Ramos (cell line): ENCODE measurements around the gene EIF2B4.
"Not testable (repeated sequence)": the region's sequence is repeated elsewhere in the genome, so short reads cannot be mapped to it uniquely, and the experiment has no call there.

Experiments used
- in situ Hi-C: fragments of 300-500 bp; cut with MboI; formaldehyde crosslinking; loops from one replicate; pipeline ENCODE4 v1.14.3; 2022; ENCODE audit warnings: low sequenced_read_pairs; ENCODE audit not compliant: unreplicated experiment

EIF2B4 gene

DNA sequence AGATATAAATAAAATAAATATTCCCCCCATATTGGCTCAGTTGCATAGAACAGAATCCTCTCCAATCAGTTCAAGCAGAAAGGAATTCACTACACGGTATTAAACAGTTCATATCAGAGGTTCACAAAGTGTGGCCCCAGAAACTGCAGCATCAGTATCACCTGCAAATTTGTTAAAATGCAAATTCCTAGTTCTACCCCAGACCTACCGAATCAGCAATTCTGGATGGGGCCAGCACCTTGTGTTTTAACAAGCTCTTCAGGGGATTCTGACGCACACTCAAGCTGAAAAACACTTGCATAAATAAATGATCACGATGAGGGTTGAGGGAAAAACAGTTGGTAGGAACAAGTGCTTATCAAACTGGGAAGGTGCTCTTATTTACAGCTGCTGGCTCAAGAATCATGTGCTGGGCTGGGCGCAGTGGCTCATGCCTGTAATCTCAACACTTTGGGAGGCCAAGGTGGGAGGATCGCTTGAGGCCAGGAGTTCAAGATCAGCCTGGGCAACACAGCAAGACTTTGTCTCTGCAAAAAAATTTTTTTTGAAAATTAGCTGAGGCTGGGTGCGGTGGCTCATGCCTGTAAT is 19.9 kb downstream of the EIF2B4 start:
- in situ Hi-C loops = no loop called here

- in situ Hi-C loops = no loop called here
Measured at GRCh38 chr2:27347641-27348040, 22.5 kb downstream of the EIF2B4 start.

DNA sequence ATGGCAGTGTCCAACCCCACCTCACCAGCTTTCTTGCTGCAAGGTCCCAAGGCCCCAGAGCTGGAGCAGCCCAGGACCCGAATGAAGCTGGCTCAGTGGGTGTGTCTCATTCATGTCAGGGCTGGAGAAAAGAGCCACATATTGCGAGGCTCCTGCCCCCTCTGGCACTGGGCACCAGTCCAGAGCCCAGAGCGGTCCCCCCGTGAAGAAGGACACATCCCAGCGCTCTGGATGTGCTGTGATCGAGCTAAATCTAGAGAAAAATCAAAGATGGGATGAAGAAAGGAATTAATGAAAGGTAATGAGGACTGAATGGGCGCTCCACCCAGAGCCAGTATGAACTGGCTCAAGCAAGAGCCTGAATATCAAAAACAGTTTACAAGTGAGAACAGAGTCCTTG is 34.0 kb downstream of the EIF2B4 start:
- in situ Hi-C loops = no loop called here

DNA sequence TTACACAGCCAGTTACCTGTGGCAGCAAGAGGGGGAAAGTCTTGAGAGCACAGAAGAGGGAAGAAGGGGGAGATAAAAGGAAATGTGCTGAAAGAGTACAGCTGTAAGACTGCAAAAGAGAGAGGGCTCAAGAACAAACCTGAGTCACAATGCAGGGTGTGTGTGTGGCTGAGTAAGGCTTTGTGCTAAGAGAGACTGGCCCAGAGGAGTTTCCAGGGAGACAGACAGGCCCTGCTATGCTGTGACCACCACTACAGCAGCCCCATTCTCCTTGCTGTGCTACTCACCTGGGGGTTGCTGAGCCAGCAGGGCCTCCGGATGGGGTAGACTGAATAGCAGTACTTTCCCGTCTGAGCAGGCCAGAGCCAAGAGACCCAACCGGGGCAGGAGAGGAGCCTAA is 34.8 kb downstream of the EIF2B4 start:
- in situ Hi-C loops = no loop called here

GRCh38 chr2:27324720-27325119 is 45.4 kb downstream of the EIF2B4 start:
- in situ Hi-C loops = no loop called here

DNA sequence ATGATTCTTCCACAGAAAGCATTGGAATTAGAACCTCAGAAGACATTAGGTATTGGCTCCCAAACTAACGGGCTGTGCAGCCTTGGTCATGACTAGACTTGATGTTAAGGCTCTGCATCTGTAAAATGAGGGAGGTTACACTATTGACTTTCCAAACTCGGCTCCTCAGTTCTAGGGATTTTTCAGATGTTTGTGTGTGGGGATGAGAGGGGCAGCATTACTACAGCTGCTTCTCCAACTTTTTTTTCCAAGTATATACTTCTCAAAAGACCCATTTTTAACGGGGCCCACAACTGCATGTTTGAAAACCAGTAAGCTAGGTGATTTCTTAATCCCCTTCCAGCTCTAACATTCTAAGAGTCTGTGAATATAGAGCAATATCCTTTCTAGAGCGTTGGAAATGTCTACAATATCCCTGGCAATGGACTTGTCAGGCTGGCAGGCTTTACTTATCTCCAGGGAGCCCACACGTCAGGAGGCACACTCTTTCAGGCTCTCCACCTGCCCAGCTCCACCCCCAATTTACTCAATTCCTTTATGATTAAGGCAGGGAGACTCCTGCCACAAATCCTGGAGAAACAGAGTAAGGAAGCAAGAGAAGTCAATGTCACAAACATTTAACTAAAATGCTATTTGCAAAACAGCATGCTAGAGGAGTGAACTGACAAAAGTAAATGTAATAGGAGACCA is 46.4 kb downstream of the EIF2B4 start:
- in situ Hi-C loops = no loop called here

DNA sequence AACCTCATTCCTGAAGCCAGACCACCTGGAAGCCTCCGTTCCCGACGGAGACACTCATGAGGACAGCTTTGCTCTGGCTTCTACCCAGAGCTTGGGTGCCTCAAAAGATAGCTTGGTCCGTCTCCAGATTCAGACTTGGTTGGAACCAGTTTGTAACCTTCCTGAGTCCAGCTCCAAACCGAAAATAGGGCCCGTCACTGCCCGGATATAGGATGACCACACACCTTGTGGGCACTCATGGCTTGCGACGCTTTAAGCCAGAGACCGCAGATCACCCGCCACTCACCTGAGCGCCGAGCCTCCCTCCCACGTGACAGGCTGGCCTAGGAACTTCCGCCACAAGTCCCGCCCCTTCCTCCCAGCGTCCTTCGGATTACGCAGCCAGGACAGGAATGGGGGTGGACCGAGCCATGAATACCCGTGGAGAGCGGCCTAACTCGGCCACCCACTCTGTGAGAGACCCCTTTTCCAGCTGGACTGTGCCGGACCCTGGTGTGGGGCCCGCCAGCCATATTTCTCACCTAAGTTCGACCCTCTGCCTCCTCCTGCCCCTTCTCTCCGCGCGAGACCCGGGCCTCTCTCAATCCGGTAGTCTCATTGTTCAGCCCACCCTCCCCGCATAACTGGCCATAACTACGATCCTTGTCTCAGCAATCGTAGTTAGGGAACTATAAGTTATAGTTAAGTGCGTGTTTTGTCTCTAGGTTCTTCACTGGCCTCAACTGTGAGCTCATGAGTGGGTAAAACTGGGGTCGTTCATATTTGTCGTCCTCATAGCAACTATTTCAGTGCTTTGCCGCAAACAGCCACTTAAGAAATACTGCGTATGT is 47.2 kb downstream of the EIF2B4 start, which contains the start of gene MPV17:
TSS of gene MPV17 (minus strand) at position 332 of the 830 bp plus-strand sequence. CDS start 580 bp downstream, outside the sequence.
- in situ Hi-C loops = no loop called here

DNA sequence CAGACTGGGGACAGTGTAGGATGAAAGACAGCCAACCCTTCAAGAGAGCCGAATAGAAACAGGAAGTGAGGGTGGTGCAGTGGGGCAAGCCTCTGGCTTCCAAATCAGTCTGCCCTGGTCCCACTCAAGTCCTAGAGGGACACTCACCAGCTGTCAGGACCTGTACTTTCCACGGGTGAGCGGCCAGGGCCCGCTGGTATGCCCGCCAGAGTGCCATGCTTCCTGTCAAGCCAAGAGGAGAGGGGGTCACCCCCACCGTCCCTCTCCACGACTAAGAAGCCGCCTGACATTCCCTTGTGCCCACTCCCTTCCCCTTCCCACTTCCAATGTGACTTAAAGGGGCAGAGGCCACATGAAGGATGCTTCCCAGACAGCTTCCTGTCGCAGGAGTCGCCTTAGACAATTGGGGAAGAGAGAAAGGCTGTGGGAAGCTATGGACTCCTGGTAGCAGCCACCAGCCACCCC is 47.8 kb downstream of the EIF2B4 start:
- in situ Hi-C loops = no loop called here

DNA sequence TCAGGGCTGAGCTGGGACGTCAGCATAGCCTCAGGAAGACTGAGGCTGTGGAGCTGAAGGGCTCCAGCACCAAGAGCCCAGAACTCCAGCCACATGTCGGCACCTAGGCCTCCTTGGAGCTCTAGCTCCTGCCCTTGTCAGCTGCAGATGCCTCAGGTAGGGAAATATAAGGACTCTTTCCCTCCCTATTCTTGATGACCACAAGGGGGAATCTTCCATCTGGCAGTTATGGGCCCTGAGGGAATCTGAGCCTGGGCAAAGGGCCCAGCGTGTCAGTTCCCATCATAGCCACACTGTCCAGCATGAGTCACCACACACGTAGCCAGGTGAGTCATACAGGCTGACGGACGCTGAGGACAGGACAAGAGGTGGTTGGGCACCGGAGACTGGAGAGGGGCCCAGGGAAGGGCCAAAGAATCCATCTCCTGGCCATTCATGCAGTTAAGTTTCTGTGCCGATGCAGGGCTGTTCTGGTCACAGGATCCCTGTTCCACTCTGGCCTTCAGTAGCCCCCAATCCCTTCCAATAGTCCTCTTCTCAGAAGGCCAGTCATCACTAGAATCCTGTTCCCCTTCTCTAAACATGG is 49.1 kb downstream of the EIF2B4 start:
- in situ Hi-C loops = no loop called here

DNA sequence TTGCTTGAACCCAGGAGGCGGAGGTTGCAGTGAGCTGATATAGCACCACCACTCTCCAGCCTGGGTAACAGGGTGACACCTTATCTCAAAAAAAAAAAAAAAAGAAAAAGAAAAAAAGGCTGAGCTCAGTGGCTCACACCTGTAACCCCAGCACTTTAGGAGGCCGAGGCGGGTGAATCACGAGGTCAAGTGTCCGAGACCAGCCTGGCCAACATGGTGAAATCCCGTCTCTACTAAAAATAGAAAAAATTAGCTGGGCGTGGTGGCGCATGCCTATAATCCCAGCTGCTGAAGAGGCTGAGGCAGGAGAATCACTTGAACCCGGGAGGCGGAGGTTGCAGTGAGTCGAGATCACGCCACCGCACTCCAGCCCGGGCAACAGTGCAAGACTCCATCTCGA is 50.3 kb downstream of the EIF2B4 start:
- in situ Hi-C loops = not testable (repeated sequence)

DNA sequence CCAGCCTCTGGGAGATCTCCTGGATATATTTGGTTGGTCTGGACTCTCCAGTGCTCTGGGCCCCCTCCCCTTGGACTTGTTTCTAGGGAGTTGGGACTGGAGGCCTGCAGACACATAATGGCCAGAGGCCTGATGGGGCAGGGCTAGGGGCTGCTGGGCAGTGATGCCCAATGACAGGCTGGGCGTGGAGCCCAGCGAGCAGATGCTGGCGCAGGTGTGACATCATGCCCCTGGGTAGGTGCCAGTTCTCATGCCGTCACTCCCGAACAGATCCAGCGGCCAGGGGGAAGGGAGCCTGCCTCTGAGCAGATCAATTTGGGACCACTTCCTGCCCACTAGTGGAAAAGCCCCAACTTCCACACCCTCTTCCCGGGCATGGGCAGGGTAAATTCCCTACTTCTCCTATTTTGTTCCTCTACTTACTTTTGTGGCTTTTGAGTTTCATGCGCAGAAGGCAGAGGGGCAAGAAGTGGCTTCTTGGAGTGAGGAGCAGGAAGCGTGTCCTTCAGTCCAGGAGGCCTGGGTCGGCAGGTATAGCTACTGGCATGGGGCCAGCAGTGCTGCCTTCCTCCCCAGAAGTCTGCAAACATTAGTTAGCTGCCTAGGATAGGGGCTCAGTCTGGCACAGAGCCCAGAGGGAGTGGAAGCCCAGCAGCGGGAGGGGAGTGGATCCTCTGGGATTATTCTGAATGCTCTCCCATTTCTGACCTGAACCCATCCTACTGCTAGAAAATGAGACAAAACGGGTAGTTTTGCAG is 53.3 kb downstream of the EIF2B4 start:
- in situ Hi-C loops = no loop called here

- in situ Hi-C loops = no loop called here
Measured at GRCh38 chr2:27315122-27315521, 55.0 kb downstream of the EIF2B4 start.

DNA sequence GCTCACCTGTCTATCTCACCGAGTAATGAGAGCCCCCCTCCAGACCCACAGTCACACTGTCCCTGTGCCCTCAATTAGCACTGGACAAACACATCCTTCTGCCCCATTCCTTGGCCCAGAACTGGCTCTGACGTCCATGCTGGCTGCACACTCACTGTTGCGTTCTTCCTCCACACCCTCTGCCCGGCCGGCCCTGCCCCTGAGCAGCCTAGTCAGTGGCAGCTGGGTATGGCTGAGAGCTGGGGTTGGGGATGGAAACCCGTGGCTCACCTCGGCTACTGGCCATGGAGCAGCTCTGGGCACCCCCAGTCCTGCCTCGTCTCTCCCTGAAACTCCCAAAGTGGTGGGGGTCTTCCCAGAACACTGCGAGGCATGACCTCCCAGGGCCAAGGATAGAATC is 55.4 kb downstream of the EIF2B4 start:
- in situ Hi-C loops = no loop called here
